ENCODE measurements around the gene GARNL3. TPM values are rescaled to one million over a fixed set of nuclear protein-coding genes. Genes with fewer than 3 reads are reported as not detected.

GARNL3 gene
- total RNA-seq, 4 donors from 2014 or later, result 11.9 to 19.1 (median 16.5) TPM

DNA sequence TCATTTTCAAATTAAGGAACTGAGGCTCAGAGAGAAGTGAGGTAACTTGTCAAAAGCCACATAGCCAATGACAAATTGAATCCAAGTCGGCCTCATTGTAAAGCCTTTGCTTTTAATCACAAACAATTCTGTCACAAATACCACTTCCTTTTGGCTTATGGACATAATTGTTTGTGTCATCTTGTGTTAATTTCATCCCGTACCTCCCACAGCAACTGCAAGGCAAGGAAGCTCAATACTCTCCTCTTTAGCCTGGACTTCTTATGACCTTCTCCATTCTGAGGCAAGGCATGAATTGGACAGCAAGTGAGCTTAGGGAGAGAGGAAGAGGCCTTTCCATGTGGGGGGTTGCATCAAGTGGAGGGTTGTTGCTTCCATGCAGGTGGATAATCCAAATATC, 70.2 kb downstream of the GARNL3 start:
- H3K4me3 ChIP-seq (ENCODE audit: low read depth, poor library complexity, severe bottlenecking), result no peak overlapping the region
- 73 to 75% methylated on average over 2 of the region's 2 CpGs for WGBS, 2 donors
- TF ChIP-seq, protein P1, sequence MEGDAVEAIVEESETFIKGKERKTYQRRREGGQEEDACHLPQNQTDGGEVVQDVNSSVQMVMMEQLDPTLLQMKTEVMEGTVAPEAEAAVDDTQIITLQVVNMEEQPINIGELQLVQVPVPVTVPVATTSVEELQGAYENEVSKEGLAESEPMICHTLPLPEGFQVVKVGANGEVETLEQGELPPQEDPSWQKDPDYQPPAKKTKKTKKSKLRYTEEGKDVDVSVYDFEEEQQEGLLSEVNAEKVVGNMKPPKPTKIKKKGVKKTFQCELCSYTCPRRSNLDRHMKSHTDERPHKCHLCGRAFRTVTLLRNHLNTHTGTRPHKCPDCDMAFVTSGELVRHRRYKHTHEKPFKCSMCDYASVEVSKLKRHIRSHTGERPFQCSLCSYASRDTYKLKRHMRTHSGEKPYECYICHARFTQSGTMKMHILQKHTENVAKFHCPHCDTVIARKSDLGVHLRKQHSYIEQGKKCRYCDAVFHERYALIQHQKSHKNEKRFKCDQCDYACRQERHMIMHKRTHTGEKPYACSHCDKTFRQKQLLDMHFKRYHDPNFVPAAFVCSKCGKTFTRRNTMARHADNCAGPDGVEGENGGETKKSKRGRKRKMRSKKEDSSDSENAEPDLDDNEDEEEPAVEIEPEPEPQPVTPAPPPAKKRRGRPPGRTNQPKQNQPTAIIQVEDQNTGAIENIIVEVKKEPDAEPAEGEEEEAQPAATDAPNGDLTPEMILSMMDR (IDR thresholded peaks at IDR 0.05), result no peak
- TF ChIP-seq POLR2A (IDR thresholded peaks at IDR 0.05), result no peak
- intact Hi-C loops (cut with DNase I; ENCODE audit: low total_unique reads), result no loop called here
- no peak for DNase-seq (ENCODE audit: low spot score in 2 of 2)

DNA sequence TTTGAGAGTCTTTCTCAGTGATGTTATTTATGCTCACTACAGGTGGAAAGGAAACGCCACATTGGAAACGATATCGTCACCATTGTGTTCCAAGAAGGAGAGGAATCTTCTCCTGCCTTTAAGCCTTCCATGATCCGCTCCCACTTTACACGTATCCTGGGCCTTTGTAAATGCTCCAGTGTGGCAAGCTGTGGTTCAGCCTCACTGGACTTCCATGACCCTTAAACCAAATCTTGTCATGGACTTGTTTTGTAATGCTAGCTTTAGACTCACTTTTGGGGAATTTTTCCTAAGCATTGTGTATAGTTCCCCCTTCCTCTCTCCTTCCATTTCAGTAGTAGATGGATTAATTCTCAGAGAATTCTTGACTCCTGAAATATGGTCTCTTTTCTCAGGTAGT, 71.5 kb downstream of the GARNL3 start:
- DNase-seq (ENCODE audit: low spot score in 2 of 2), result no peak
- intact Hi-C loops (cut with DNase I; ENCODE audit: low total_unique reads), result no loop called here
- no peak overlapping the region for H3K4me3 ChIP-seq (ENCODE audit: low read depth, poor library complexity, severe bottlenecking)
- 92% methylated on average over 5 of the region's 5 CpGs for WGBS, 2 donors
- TF ChIP-seq POLR2A (IDR thresholded peaks at IDR 0.05), result no peak
- TF ChIP-seq, protein P1 (IDR thresholded peaks at IDR 0.05), result no peak

DNA sequence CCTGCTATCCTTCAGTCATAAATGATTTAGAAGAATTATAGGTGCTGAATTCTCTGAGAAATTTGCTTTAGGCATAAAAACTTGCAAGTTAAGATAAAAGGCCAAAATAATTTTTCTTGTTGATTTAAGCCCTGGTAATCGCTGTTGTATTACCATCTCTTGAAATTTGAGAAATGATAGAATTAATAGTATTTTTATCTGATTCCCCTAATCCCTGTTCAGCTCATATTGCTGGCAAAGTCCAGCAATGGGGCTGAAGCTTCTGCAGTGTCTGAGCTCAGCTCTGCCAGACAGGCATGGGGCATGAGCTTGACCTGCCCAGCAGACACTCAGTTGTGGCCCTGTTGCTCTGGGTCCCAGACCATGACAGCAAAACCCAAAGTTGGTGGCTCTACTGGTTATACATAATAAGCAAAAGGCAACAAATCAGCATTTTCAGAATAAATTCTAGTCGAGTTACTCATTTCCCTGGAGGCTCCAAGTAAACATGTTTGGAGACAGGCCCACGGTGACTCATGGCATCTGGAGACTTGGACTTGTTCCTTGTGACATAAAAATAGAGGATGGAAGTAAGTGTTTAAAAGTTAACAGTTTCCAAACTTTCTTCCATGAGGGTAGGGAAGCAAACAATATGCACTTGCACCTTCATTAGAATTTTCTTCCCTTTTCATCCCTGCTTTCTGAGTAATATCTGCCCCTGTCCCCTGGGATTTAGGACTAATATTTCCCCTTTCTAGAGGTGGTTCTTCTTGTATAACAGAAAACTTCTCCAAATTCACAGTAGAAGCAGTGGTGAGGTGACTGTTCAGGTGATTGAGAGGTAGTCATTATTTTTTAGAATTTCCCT, 72.2 kb downstream of the GARNL3 start:
- TF ChIP-seq POLR2A (IDR thresholded peaks at IDR 0.05), result no peak
- TF ChIP-seq, protein P1 (IDR thresholded peaks at IDR 0.05), result no peak
- intact Hi-C loops (cut with DNase I; ENCODE audit: low total_unique reads), result no loop called here
- 14 to 18% methylated on average over 3 of the region's 3 CpGs for WGBS, 2 donors
- DNase-seq (ENCODE audit: low spot score in 2 of 2), result peak; percentile 88 to 94
- H3K4me3 ChIP-seq (ENCODE audit: low read depth, poor library complexity, severe bottlenecking), result no peak overlapping the region

DNA sequence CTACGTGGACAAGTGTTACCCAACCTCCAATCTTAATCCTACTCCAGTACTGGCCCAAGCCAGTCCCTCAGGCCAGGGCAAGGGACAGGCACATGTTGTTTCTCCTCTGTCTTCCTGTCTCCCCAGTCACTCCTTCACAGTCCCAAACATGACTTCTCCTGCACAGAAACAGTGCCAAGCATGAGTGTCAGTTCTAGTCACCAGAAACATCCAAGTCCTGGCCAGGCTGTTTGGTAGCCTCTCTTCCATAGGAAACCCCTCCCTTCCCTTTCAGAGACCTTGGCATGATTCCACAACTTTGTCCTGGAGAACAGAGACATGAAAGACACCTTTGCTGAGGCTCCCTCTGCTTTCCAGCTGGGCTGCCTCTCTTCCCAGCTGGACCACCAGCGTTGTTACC, 76.1 kb downstream of the GARNL3 start:
- intact Hi-C loops (cut with DNase I; ENCODE audit: low total_unique reads), result no loop called here
- TF ChIP-seq, protein P1 (IDR thresholded peaks at IDR 0.05), result no peak
- TF ChIP-seq POLR2A (IDR thresholded peaks at IDR 0.05), result no peak
- DNase-seq (ENCODE audit: low spot score in 2 of 2), result peak in 1 of 2 donors; percentile 63
- 57 to 73% methylated on average over 2 of the region's 2 CpGs for WGBS, 2 donors
- H3K4me3 ChIP-seq (ENCODE audit: low read depth, poor library complexity, severe bottlenecking), result no peak overlapping the region

DNA sequence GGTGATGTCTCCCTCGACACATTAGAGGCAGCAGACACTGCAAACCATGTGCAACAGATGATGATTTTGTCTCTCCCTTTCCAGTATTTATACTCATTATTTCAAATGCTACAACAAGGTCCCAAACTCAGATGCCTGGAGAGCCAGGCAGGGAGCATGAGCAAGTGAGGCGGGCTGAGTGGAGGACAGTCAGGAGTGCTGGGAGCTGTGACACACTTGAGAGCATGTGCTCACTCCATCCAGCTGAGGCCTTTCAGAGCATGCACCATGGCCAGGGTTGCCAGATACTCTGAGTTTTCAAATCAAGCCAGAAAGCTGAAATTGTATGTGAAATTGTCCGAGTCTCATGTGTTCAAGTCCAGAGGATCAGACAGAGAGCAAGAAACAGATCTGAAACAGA, 76.6 kb downstream of the GARNL3 start:
- TF ChIP-seq POLR2A (IDR thresholded peaks at IDR 0.05), result no peak
- TF ChIP-seq, protein P1 (IDR thresholded peaks at IDR 0.05), result no peak
- intact Hi-C loops (cut with DNase I; ENCODE audit: low total_unique reads), result no loop called here
- DNase-seq (ENCODE audit: low spot score in 2 of 2), result peak in 1 of 2 donors; percentile 77
- 81 to 82% methylated on average over 3 of the region's 3 CpGs for whole genome bisulfite sequencing, 2 donors
- H3K4me3 ChIP-seq (ENCODE audit: low read depth, poor library complexity, severe bottlenecking), result no peak overlapping the region
